ENCODE measurements around the gene CNDP2.

GRCh38 chr18:74497778-74498177, 1.6 kb downstream of the CNDP2 start:
- TF ChIP-seq EZH2 (IDR thresholded peaks at IDR 0.05; ENCODE audit: insufficient read depth, poor library complexity, severe bottlenecking): no peak
- no peak for TF ChIP-seq EZH2phosphoT487 (IDR thresholded peaks at IDR 0.05; ENCODE audit: insufficient read depth, low read depth)
